ENCODE measurements around the gene TFAP2A.

TFAP2A gene

GRCh38 chr6:10395704-10396546, 18.9 kb downstream of the TFAP2A start:
- Mint-ChIP-seq H3K9me3 (no peaks in the 10 kb centered on the region), H3K36me3 (ENCODE audit: low read depth) (no peaks in the 10 kb centered on the region), H3K27ac (no peak overlapping the region), H3K4me3 (no peak overlapping the region), H3K4me1 (peaks cover 15% of the 10 kb centered on the region), H3K27me3 (ENCODE audit: low read depth, poor library complexity) (peaks cover 100% of the 10 kb centered on the region)
- DNase-seq = no peak
- TF ChIP-seq CTCF (IDR thresholded peaks at IDR 0.05) = no peak

DNA sequence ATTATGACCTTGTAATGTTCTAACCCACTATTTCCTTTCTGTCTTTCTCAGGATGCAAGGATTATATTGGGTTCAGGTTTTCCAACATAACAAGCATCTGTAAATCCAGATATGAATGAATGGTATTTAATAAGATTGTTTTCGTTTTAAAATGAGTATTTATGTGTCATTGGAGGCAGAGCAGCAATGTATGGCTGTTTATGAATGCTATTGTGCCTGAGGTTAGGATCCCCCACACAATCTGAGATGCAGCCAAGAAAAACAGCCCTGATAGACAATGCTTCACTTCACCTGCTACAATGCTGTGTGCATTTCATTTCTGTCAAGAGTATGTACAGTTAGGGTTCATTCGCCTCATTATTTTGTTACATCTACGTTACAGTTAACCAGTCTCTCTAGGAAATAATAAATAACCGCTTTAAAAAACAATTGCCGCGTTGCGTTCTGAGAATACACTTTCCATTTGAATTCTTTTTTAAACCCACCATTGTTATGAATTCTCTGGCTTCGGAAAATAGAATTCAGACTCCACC, 19.6 kb downstream of the TFAP2A start:
- no peak for TF ChIP-seq CTCF (IDR thresholded peaks at IDR 0.05)
- peaks cover 100% of the 10 kb centered on the region for H3K27me3 Mint-ChIP-seq (ENCODE audit: low read depth, poor library complexity)

GRCh38 chr6:10393544-10394225, 21.2 kb downstream of the TFAP2A start:
- no peak overlapping the region for H3K27ac Mint-ChIP-seq
- H3K4me1 Mint-ChIP-seq = peaks cover 12% of the 10 kb centered on the region
- H3K9me3 Mint-ChIP-seq = no peaks in the 10 kb centered on the region
- DNase-seq = no peak
- peaks cover 100% of the 10 kb centered on the region for H3K27me3 Mint-ChIP-seq (ENCODE audit: low read depth, poor library complexity)
- no peak overlapping the region for H3K4me3 Mint-ChIP-seq
- H3K36me3 Mint-ChIP-seq (ENCODE audit: low read depth) = no peaks in the 10 kb centered on the region
- TF ChIP-seq CTCF (IDR thresholded peaks at IDR 0.05) = no peak

More for the DNA sequence above, 19.6 kb downstream of the TFAP2A start:
- Mint-ChIP-seq H3K36me3 (ENCODE audit: low read depth) (no peaks in the 10 kb centered on the region), H3K4me3 (no peak overlapping the region), H3K27ac (no peak overlapping the region), H3K9me3 (no peaks in the 10 kb centered on the region), H3K4me1 (peaks cover 10% of the 10 kb centered on the region)
- DNase-seq = no peak

DNA sequence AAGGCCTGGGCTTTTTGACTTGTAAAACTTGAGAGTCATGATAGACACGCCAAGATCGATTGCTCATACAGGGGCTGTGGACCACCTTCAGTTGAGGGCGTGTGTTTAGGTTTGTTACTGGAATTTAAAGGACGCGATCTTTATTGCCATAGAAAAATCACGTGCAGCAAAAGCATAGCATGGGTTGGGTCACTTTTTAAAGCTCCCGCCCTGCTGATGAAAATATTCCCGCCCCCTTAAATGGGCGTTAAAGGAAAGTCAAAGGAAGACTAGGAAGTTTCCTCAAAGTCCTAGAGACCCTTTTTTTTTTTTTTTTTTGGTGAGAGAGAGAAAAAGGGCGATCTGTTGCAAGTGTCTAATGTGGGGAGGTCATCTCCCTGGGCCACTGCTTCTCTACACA, 23.1 kb downstream of the TFAP2A start:
- no peak overlapping the region for H3K27ac Mint-ChIP-seq
- no peak for TF ChIP-seq CTCF (IDR thresholded peaks at IDR 0.05)
- no peak for DNase-seq
- H3K27me3 Mint-ChIP-seq (ENCODE audit: low read depth, poor library complexity) = peaks cover 100% of the 10 kb centered on the region
- no peak overlapping the region for H3K4me3 Mint-ChIP-seq
- no peaks in the 10 kb centered on the region for H3K36me3 Mint-ChIP-seq (ENCODE audit: low read depth)
- no peaks in the 10 kb centered on the region for H3K9me3 Mint-ChIP-seq
- H3K4me1 Mint-ChIP-seq = peaks cover 6% of the 10 kb centered on the region

DNA sequence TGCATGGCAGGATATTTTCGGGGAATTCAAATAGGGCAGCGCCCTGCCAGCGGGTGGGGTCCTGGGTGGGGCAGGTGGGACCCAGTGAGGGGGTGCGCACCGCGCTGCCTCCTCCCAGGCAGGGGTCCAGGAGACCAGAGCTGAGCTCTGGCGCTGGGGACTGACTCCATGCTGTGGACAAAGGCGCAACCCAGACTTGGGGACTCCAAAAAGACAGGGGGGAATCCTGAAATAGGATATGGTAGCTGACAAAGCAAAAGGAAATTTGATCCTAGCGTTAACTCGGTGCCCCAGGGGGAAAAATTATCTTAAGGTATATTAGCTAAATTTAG, 23.6 kb downstream of the TFAP2A start:
- Mint-ChIP-seq H3K4me3 (no peak overlapping the region), H3K4me1 (peaks cover 6% of the 10 kb centered on the region)
- no peak for DNase-seq

More for the DNA sequence above, 23.6 kb downstream of the TFAP2A start:
- Mint-ChIP-seq H3K27ac (no peak overlapping the region), H3K36me3 (ENCODE audit: low read depth) (no peaks in the 10 kb centered on the region), H3K27me3 (ENCODE audit: low read depth, poor library complexity) (peaks cover 100% of the 10 kb centered on the region), H3K9me3 (no peaks in the 10 kb centered on the region)
- no peak for TF ChIP-seq CTCF (IDR thresholded peaks at IDR 0.05)
